Ovary (tissue), 3 donors: ENCODE data around the gene HUNK.

Experiments
- EP300 ChIP-seq: sonication (generic); formaldehyde crosslinking; IDR thresholded peaks from one replicate; pipeline ENCODE4 v1.6.1; 2017; ENCODE audit warnings: antibody characterized with exemption
- POLR2A ChIP-seq: fragments of 450-650 bp; IDR thresholded peaks from one replicate; pipeline ENCODE4 v1.6.1; 2017; ENCODE audit warnings: antibody characterized with exemption, mild to moderate bottlenecking, moderate library complexity
- TF ChIP-seq, protein P1 (sequence below), 3 donors: fragments of 450-650 bp in 2 of 3; fragments of 200-600 bp in 1 of 3; IDR thresholded peaks; one replicate each; pipeline versions ENCODE4 v1.5.1 to v1.8.0; 2016 to 2022; ENCODE audit warnings: antibody characterized with exemption in 3 of 3, mild to moderate bottlenecking in 1 of 3
- donor health status: DM: no; HTN: no; CAD: no.

GRCh38 chr21:31855180-31855579, 17.6 kb upstream of the HUNK start:
- TF ChIP-seq, protein P1, sequence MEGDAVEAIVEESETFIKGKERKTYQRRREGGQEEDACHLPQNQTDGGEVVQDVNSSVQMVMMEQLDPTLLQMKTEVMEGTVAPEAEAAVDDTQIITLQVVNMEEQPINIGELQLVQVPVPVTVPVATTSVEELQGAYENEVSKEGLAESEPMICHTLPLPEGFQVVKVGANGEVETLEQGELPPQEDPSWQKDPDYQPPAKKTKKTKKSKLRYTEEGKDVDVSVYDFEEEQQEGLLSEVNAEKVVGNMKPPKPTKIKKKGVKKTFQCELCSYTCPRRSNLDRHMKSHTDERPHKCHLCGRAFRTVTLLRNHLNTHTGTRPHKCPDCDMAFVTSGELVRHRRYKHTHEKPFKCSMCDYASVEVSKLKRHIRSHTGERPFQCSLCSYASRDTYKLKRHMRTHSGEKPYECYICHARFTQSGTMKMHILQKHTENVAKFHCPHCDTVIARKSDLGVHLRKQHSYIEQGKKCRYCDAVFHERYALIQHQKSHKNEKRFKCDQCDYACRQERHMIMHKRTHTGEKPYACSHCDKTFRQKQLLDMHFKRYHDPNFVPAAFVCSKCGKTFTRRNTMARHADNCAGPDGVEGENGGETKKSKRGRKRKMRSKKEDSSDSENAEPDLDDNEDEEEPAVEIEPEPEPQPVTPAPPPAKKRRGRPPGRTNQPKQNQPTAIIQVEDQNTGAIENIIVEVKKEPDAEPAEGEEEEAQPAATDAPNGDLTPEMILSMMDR (IDR thresholded peaks at IDR 0.05), result no peak
- no peak for TF ChIP-seq POLR2A
- no peak for TF ChIP-seq EP300
